Thoracic aorta endothelial cell (primary cell): ENCODE data around the gene TNF. TPM values are rescaled to one million over a fixed set of nuclear protein-coding genes. Genes with fewer than 3 reads are reported as not detected.

Experiments
- small RNA-seq: library from RNA; depleted of rRNA; stranded (forward); fragments of <200 nt; gene quantifications from one replicate; pipeline ENCODE3, GENCODE V24; 2012
- total RNA-seq: library from RNA; depleted of rRNA; stranded (reverse); fragments of >200 nt; gene quantifications from 2 replicates; pipeline ENCODE4 v1.2.3, GENCODE V29; 2012

The TNF gene
- total RNA-seq, result not detected in 2 replicates

GRCh38 chr6:31575335-31575901 is at the start of gene TNF:
TNF (plus strand) TSS chr6:31575565; CDS start chr6:31575742, 177 bp downstream.

GRCh38 chr6:31528821-31529328 is 46.5 kb upstream of the TNF start, which contains the start of gene MCCD1:
MCCD1 (plus strand) TSS chr6:31528962; CDS start chr6:31529015, 53 bp downstream.

GRCh38 chr6:31541658-31542521 is 33.5 kb upstream of the TNF start, which contains the start of gene DDX39B:
DDX39B (minus strand) TSS chr6:31542003; CDS start chr6:31540532, 1,471 bp downstream.

GRCh38 chr6:31546339-31546957 is 28.9 kb upstream of the TNF start, which contains the start of gene ATP6V1G2:
ATP6V1G2 (minus strand) TSS chr6:31546608; CDS start chr6:31546559, 49 bp downstream.

GRCh38 chr6:31546958-31547726 is 28.2 kb upstream of the TNF start, which contains the start of gene NFKBIL1:
NFKBIL1 (plus strand) TSS chr6:31547608; CDS start chr6:31547695, 87 bp downstream.

GRCh38 chr6:31572041-31572911 is 3.1 kb upstream of the TNF start, which contains the start of gene LTA:
LTA (plus strand) TSS chr6:31572289; CDS start chr6:31572743, 454 bp downstream.

GRCh38 chr6:31582230-31582643 is 6.9 kb downstream of the TNF start, which contains the start of gene LTB:
LTB (minus strand) TSS chr6:31582424; CDS start chr6:31582417, 7 bp downstream.

GRCh38 chr6:31586008-31586407 is 10.6 kb downstream of the TNF start, which contains the start of gene LST1:
LST1 (plus strand) TSS chr6:31586277; CDS start chr6:31587300, 1,023 bp downstream.

GRCh38 chr6:31614684-31615578 is 39.6 kb downstream of the TNF start, which contains the start of gene AIF1:
AIF1 (plus strand) TSS chr6:31615234; CDS start chr6:31615330, 96 bp downstream.

GRCh38 chr6:31620586-31621319 is 45.4 kb downstream of the TNF start, which contains the start of gene PRRC2A:
PRRC2A (plus strand) TSS chr6:31620715; CDS start chr6:31622790, 2,075 bp downstream.

Small RNA genes within 50 kb of the gene (small RNA-seq; reads per million reads assigned to genes)
- gene SNORA38, result 186 reads per million, percentile 99 among the genes with 10 or more reads in this experiment
- gene SNORD117, result 398 reads per million, percentile 99 among the genes with 10 or more reads in this experiment
- gene SNORD84, result not detected
- not detected for gene UQCRHP1

Other genes with a start within 250 kb of the TNF start
- 86.9 and 125 TPM in 2 replicates for gene HLA-B, start 218.4 kb upstream of the TNF start, total RNA-seq
- gene MICA, start 172.0 kb upstream of the TNF start, total RNA-seq, result 31.8 and 44.9 TPM in 2 replicates
- 22.5 and 33.1 TPM in 2 replicates for gene MICB, start 77.4 kb upstream of the TNF start, total RNA-seq
- not detected in 2 replicates for gene MCCD1, start 46.6 kb upstream of the TNF start, total RNA-seq
- 455 and 468 TPM in 2 replicates for gene DDX39B, start 33.6 kb upstream of the TNF start, total RNA-seq
- gene ATP6V1G2, start 29.0 kb upstream of the TNF start, total RNA-seq, result 0.50 and 0.53 TPM in 2 replicates
- gene NFKBIL1, start 28.0 kb upstream of the TNF start, total RNA-seq, result 17.1 and 19.1 TPM in 2 replicates
- not detected in 2 replicates for gene LTA, start 3.3 kb upstream of the TNF start, total RNA-seq
- gene LTB, start 6.9 kb downstream of the TNF start, total RNA-seq, result 0.80 and 1.2 TPM in 2 replicates
- 0.29 and 0.40 TPM in 2 replicates for gene LST1, start 10.7 kb downstream of the TNF start, total RNA-seq
- gene NCR3, start 17.4 kb downstream of the TNF start, total RNA-seq, result not detected in 2 replicates
- not detected in 2 replicates for gene AIF1, start 39.7 kb downstream of the TNF start, total RNA-seq
- gene PRRC2A, start 45.1 kb downstream of the TNF start, total RNA-seq, result 84.0 and 112 TPM in 2 replicates
- 149 and 209 TPM in 2 replicates for gene BAG6, start 77.1 kb downstream of the TNF start, total RNA-seq
- gene APOM, start 80.3 kb downstream of the TNF start, total RNA-seq, result 0.29 TPM in 1 of 2 replicates, not detected in the other
- gene C6orf47, start 85.2 kb downstream of the TNF start, total RNA-seq, result 11.8 and 12.0 TPM in 2 replicates
- gene GPANK1, start 89.4 kb downstream of the TNF start, total RNA-seq, result 11.8 and 15.4 TPM in 2 replicates
- gene CSNK2B, start 90.5 kb downstream of the TNF start, total RNA-seq, result 178 and 196 TPM in 2 replicates
- gene LY6G5B, start 94.4 kb downstream of the TNF start, total RNA-seq, result 5.7 and 7.2 TPM in 2 replicates
- 1.3 and 1.6 TPM in 2 replicates for gene LY6G5C, start 105.5 kb downstream of the TNF start, total RNA-seq
- 26.7 and 30.5 TPM in 2 replicates for gene ABHD16A, start 127.8 kb downstream of the TNF start, total RNA-seq
- not detected in 2 replicates for gene LY6G6F, start 131.3 kb downstream of the TNF start, total RNA-seq
- not detected in 2 replicates for gene LY6G6D, start 139.8 kb downstream of the TNF start, total RNA-seq
- gene LY6G6C, start 146.2 kb downstream of the TNF start, total RNA-seq, result not detected in 2 replicates
- gene MPIG6B, start 147.8 kb downstream of the TNF start, total RNA-seq, result not detected in 2 replicates
- 35.2 and 44.4 TPM in 2 replicates for gene DDAH2, start 153.7 kb downstream of the TNF start, total RNA-seq
- 650 and 798 TPM in 2 replicates for gene CLIC1, start 161.0 kb downstream of the TNF start, total RNA-seq
- gene MSH5, start 164.4 kb downstream of the TNF start, total RNA-seq, result 18.6 and 30.9 TPM in 2 replicates
- 0.66 and 1.6 TPM in 2 replicates for gene SAPCD1, start 187.1 kb downstream of the TNF start, total RNA-seq
- gene VWA7, start 201.8 kb downstream of the TNF start, total RNA-seq, result 0.27 and 0.29 TPM in 2 replicates
- gene VARS1, start 220.2 kb downstream of the TNF start, total RNA-seq, result 80.2 and 96.9 TPM in 2 replicates
- 51.3 and 55.1 TPM in 2 replicates for gene LSM2, start 231.4 kb downstream of the TNF start, total RNA-seq
- gene HSPA1L, start 239.7 kb downstream of the TNF start, total RNA-seq, result 0.40 and 0.57 TPM in 2 replicates
- gene HSPA1A, start 240.0 kb downstream of the TNF start, total RNA-seq, result 35.1 and 75.0 TPM in 2 replicates